T-cell (primary cell): ENCODE results near the gene PCDHB7. TPM values are rescaled to one million over a fixed set of nuclear protein-coding genes. Genes with fewer than 3 reads are reported as not detected.
A peak's percentile ranks its signal among the peaks of the same experiment; 100 is the strongest.
"Not testable (repeated sequence)": the region's sequence is repeated elsewhere in the genome, so short reads cannot be mapped to it uniquely, and the experiment has no call there.

ENCODE experiments used
- ATAC-seq, 4 experiments: fragments of 200-7000 bp in 3 of 4; fragments of 150-1000 bp in 1 of 4; cut with Tn5 transposase; replicated peaks in 1 of 4; 1 replicate in 3 of 4; 2 replicates in 1 of 4; pipeline ENCODE4 v1.10.0; 2021; ENCODE audit warnings: moderate library complexity in 3 of 4, mild to moderate bottlenecking in 2 of 4, moderate number of reproducible peaks in 1 of 4
- CTCF ChIA-PET, 2 donors: fragments of 300-600 bp; sonication (Branson Sonifier 250); formaldehyde crosslinking; loops; one replicate each; lab custom pipeline; 2022; ENCODE audit warnings: antibody characterized with exemption in 2 of 2; lab: Charles Lee
- POLR2A ChIA-PET, 2 donors: fragments of 300-600 bp; sonication (Branson Sonifier 250); formaldehyde crosslinking; loops; one replicate each; lab custom pipeline; 2022; ENCODE audit warnings: antibody characterized with exemption in 2 of 2; lab: Charles Lee
- DNase-seq, 35 experiments: peaks; one replicate each; pipeline versions ENCODE4 v3.0.0 to v3.0.0-alpha.2; 2013 to 2023
- H3K27ac ChIP-seq: one replicate; pipeline ENCODE4 v1.5.1; 2013; ENCODE audit warnings: low read length
- H3K27me3 ChIP-seq, 2 experiments: replicated peaks in 1 of 2; 1 replicate in 1 of 2; 2 replicates in 1 of 2; pipeline versions ENCODE4 v1.6.1 to v1.7.0; 2013; ENCODE audit warnings: low read length in 1 of 2, mixed read lengths in 1 of 2; ENCODE audit not compliant: control insufficient read depth in 2 of 2, insufficient read depth in 2 of 2; ENCODE audit errors: extremely low read depth in 1 of 2
- H3K36me3 ChIP-seq, 2 donors: 1 replicate in 1 of 2; 2 replicates in 1 of 2; pipeline versions ENCODE4 v1.6.1 to v1.7.0; 2013; ENCODE audit warnings: low read length in 1 of 2; ENCODE audit not compliant: control insufficient read depth in 2 of 2, insufficient read depth in 1 of 2; ENCODE audit errors: extremely low read depth in 1 of 2
- H3K4me1 ChIP-seq, 2 experiments: 1 replicate in 1 of 2; 2 replicates in 1 of 2; pipeline versions ENCODE4 v1.6.1 to v1.7.0; 2013; ENCODE audit warnings: low read length in 2 of 2, mixed read lengths in 1 of 2; ENCODE audit not compliant: insufficient read depth in 2 of 2, control insufficient read depth in 1 of 2; ENCODE audit errors: extremely low read depth in 1 of 2
- H3K4me3 ChIP-seq, 2 donors: 1 replicate in 1 of 2; 2 replicates in 1 of 2; pipeline versions ENCODE4 v1.5.1 to v1.7.0; 2013; ENCODE audit warnings: mild to moderate bottlenecking in 2 of 2, low read length in 1 of 2, moderate library complexity in 1 of 2; ENCODE audit not compliant: control insufficient read depth in 1 of 2; ENCODE audit errors: extremely low read depth in 1 of 2
- H3K9me3 ChIP-seq: 2 replicates; pipeline ENCODE4 v1.7.0; 2013
- H3K27ac Mint-ChIP-seq, 2 donors: one replicate each; pipeline ENCODE4 v1.8.0; 2020 to 2021; ENCODE audit warnings: mild to moderate bottlenecking in 2 of 2, mixed read lengths in 2 of 2
- H3K27me3 Mint-ChIP-seq, 2 donors: one replicate each; pipeline ENCODE4 v1.8.0; 2021 to 2022; ENCODE audit warnings: mixed read lengths in 2 of 2
- H3K36me3 Mint-ChIP-seq: one replicate; pipeline ENCODE4 v1.8.0; 2021; ENCODE audit warnings: mixed read lengths
- H3K4me1 Mint-ChIP-seq, 3 donors: one replicate each; pipeline ENCODE4 v1.8.0; 2020 to 2022; ENCODE audit warnings: mixed read lengths in 3 of 3, mild to moderate bottlenecking in 1 of 3
- H3K4me3 Mint-ChIP-seq, 3 donors: one replicate each; pipeline ENCODE4 v1.8.0; 2020 to 2022; ENCODE audit warnings: mild to moderate bottlenecking in 3 of 3, mixed read lengths in 3 of 3, moderate library complexity in 3 of 3
- H3K9me3 Mint-ChIP-seq, 3 donors: one replicate each; pipeline ENCODE4 v1.8.0; 2020 to 2022; ENCODE audit warnings: mixed read lengths in 3 of 3
- WGBS: methylation state at CpG from one replicate; pipeline ENCODE4 v1.1.5; 2013; ENCODE audit warnings: missing lambda C conversion rate; ENCODE audit not compliant: insufficient coverage; 5-methylcytosine and 5-hydroxymethylcytosine counted together
- total RNA-seq, 35 experiments: library from RNA in 6 of 35; stranded (reverse) in 6 of 35; fragments of 120-200 nt in 1 of 35; gene quantifications; one replicate each; pipeline versions ENCODE4 v1.2.1 to v1.2.4 and lab custom pipeline; 2013 to 2026

Gene PCDHB7
- total RNA-seq, 5 donors from 2014 or later (not counting 1 experiment from before 2014, with no cell fraction given) = not detected

DNA sequence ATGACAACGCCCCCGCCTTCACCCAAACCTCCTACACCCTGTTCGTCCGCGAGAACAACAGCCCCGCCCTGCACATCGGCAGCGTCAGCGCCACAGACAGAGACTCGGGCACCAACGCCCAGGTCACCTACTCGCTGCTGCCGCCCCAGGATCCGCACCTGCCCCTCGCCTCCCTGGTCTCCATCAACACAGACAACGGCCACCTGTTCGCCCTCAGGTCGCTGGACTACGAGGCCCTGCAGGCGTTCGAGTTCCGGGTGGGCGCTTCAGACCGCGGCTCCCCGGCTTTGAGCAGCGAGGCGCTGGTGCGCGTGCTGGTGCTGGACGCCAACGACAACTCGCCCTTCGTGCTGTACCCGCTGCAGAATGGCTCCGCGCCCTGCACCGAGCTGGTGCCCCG, 6.9 kb downstream of the PCDHB7 start:
- H3K4me1 Mint-ChIP-seq, H3K36me3 ChIP-seq, H3K27ac Mint-ChIP-seq, ATAC-seq, H3K36me3 Mint-ChIP-seq, POLR2A ChIA-PET, CTCF ChIA-PET, H3K4me3 Mint-ChIP-seq, DNase-seq, H3K4me1 ChIP-seq, H3K9me3 ChIP-seq, H3K27ac ChIP-seq, H3K4me3 ChIP-seq: not testable (repeated sequence)
- Mint-ChIP-seq H3K9me3 (peaks cover 7 to 12% (median 7%) of the 10 kb centered on the region in 3 donors), H3K27me3 (peaks cover 22 to 32% of the 10 kb centered on the region in 2 donors)
- H3K27me3 ChIP-seq = peaks cover 2 to 24% of the 10 kb centered on the region in 2 experiments
- WGBS = 53% methylated on average over 9 of the region's 39 CpGs

DNA sequence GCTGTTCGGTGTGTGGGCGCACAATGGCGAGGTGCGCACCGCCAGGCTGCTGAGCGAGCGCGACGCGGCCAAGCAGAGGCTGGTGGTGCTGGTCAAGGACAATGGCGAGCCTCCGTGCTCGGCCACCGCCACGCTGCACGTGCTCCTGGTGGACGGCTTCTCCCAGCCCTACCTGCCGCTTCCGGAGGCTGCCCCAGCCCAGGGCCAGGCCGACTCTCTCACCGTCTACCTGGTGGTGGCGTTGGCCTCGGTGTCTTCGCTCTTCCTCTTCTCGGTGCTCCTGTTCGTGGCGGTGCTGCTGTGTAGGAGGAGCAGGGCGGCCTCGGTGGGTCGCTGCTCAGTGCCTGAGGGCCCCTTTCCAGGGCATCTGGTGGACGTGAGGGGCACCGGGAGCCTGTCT, 7.4 kb downstream of the PCDHB7 start:
- H3K9me3 ChIP-seq, H3K4me3 Mint-ChIP-seq, H3K4me1 Mint-ChIP-seq, H3K36me3 ChIP-seq, DNase-seq, ATAC-seq, H3K27ac ChIP-seq, H3K4me1 ChIP-seq, H3K36me3 Mint-ChIP-seq, POLR2A ChIA-PET, H3K4me3 ChIP-seq, CTCF ChIA-PET: not testable (repeated sequence)
- H3K27me3 Mint-ChIP-seq = peaks cover 27 to 35% of the 10 kb centered on the region in 2 donors
- 44% methylated on average over 15 of the region's 32 CpGs for WGBS
- peaks cover 2 to 24% of the 10 kb centered on the region in 2 experiments for H3K27me3 ChIP-seq
- H3K27ac Mint-ChIP-seq = peak overlapping the region in 1 of 2 donors; percentile 52
- peaks cover 5 to 12% (median 8%) of the 10 kb centered on the region in 3 donors for H3K9me3 Mint-ChIP-seq

DNA sequence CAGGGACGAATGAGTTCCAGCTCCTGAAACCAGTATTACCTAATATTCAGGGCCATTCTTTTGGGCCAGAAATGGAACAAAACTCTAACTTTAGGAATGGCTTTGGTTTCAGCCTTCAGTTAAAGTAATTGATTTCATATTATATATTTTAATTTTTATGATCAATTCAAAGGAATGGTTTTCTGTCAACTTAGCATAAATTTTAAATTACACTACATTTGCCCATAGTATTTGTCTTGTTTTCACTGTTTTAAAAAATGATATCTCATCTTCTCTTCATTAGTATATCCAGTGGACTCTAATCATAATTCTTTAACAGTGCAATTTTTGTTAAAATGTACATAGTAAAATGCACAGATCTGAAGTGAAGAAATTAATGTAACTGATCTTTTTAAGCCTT, 7.9 kb downstream of the PCDHB7 start:
- Histone ChIP-seq H3K4me1 (no peaks in the 10 kb centered on the region), H3K9me3 (no peaks in the 10 kb centered on the region), H3K27ac (no peak overlapping the region), H3K4me3 (no peak overlapping the region), H3K36me3 (no peaks in the 10 kb centered on the region), H3K27me3 (peaks cover 2 to 23% of the 10 kb centered on the region in 2 experiments)
- Mint-ChIP-seq H3K9me3 (peaks cover 2 to 12% (median 12%) of the 10 kb centered on the region in 3 donors), H3K27ac (peak overlapping the region in 1 of 2 donors; percentile 52), H3K4me1 (peaks cover 0 to 2% (median 0%) of the 10 kb centered on the region in 3 donors), H3K27me3 (peaks cover 31 to 37% of the 10 kb centered on the region in 2 donors), H3K4me3 (no peak overlapping the region), H3K36me3 (peaks cover 4% of the 10 kb centered on the region)
- POLR2A ChIA-PET = no interaction called here
- CTCF ChIA-PET = no interaction called here
- no peak for ATAC-seq
- WGBS = 71% methylated on average over 1 of the region's 1 CpG
- no peak for DNase-seq

DNA sequence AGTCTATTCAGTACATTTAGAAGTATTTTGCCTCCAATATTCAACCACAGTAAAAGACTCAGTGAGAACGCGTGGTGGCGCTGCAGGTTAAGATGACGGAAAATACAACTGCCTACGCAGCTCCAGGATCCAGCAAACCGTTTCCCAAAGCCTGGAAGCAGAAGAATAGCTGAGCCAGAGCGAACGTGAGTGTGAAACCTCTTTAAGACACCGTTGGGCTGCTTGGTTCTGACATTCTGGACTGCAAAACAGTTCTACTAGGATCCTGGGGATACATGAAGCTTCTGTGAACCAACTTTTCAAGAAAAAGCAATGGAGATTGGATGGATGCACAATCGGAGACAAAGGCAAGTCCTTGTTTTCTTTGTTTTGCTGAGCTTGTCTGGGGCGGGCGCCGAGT, 9.8 kb downstream of the PCDHB7 start, which contains the start of gene PCDHB16:
TSS of gene PCDHB16 (plus strand) at position 140 of the 400 bp plus-strand sequence. CDS start at position 313, 173 bp downstream.
- no peak for ATAC-seq
- peaks cover 4% of the 10 kb centered on the region for H3K36me3 Mint-ChIP-seq
- WGBS = 14% methylated on average over 10 of the region's 13 CpGs

DNA sequence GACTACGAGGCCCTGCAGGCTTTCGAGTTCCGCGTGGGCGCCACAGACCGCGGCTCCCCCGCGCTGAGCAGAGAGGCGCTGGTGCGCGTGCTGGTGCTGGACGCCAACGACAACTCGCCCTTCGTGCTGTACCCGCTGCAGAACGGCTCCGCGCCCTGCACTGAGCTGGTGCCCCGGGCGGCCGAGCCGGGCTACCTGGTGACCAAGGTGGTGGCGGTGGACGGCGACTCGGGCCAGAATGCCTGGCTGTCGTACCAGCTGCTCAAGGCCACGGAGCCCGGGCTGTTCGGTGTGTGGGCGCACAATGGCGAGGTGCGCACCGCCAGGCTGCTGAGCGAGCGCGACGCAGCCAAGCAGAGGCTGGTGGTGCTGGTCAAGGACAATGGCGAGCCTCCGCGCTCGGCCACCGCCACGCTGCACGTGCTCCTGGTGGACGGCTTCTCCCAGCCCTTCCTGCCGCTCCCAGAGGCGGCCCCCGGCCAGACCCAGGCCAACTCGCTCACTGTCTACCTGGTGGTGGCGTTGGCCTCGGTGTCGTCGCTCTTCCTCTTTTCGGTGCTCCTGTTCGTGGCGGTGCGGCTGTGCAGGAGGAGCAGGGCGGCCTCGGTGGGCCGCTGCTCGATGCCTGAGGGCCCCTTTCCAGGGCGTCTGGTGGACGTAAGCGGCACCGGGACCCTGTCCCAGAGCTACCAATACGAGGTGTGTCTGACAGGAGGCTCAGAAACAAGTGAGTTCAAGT, 11.8 kb downstream of the PCDHB7 start:
- H3K27ac ChIP-seq, POLR2A ChIA-PET, H3K36me3 ChIP-seq, H3K4me1 ChIP-seq, DNase-seq, H3K4me3 ChIP-seq, H3K4me3 Mint-ChIP-seq, ATAC-seq, CTCF ChIA-PET, H3K9me3 ChIP-seq, H3K36me3 Mint-ChIP-seq, H3K27ac Mint-ChIP-seq: not testable (repeated sequence)
- peaks cover 5 to 27% of the 10 kb centered on the region in 2 experiments for H3K27me3 ChIP-seq
- 39% methylated on average over 21 of the region's 69 CpGs for WGBS
- peaks cover 10 to 19% (median 16%) of the 10 kb centered on the region in 3 donors for H3K9me3 Mint-ChIP-seq
- H3K27me3 Mint-ChIP-seq = peaks cover 56 to 62% of the 10 kb centered on the region in 2 donors
- H3K4me1 Mint-ChIP-seq = peaks cover 4 to 14% (median 7%) of the 10 kb centered on the region in 3 donors

More for the DNA sequence above, 9.8 kb downstream of the PCDHB7 start, which contains the start of gene PCDHB16:
- H3K9me3 ChIP-seq = no peaks in the 10 kb centered on the region
- peak in 1 of 35 experiments; percentile 7 for DNase-seq
- H3K4me3 Mint-ChIP-seq = no peak within 1 kb of the TSS
- no peak within 1 kb of the TSS for H3K4me3 ChIP-seq
- peaks cover 5 to 23% of the 10 kb centered on the region in 2 experiments for H3K27me3 ChIP-seq
- peaks cover 6 to 15% (median 12%) of the 10 kb centered on the region in 3 donors for H3K9me3 Mint-ChIP-seq
- ChIA-PET POLR2A (no interaction called here), CTCF (interaction anchor here in 1 of 2 donors (0.8 kb wide), 1 partner anchor 382 kb away, joined by 3 read pairs; no protein-coding TSS in a partner anchor)
- peak within 1 kb of the TSS in 1 of 2 donors; percentile 4 for H3K27ac Mint-ChIP-seq
- no peak within 1 kb of the TSS for H3K27ac ChIP-seq
- no peaks in the 10 kb centered on the region for H3K4me1 ChIP-seq
- H3K4me1 Mint-ChIP-seq = peaks cover 4 to 11% (median 7%) of the 10 kb centered on the region in 3 donors
- H3K27me3 Mint-ChIP-seq = peaks cover 45 to 50% of the 10 kb centered on the region in 2 donors
- H3K36me3 ChIP-seq = no peaks in the 10 kb centered on the region

DNA sequence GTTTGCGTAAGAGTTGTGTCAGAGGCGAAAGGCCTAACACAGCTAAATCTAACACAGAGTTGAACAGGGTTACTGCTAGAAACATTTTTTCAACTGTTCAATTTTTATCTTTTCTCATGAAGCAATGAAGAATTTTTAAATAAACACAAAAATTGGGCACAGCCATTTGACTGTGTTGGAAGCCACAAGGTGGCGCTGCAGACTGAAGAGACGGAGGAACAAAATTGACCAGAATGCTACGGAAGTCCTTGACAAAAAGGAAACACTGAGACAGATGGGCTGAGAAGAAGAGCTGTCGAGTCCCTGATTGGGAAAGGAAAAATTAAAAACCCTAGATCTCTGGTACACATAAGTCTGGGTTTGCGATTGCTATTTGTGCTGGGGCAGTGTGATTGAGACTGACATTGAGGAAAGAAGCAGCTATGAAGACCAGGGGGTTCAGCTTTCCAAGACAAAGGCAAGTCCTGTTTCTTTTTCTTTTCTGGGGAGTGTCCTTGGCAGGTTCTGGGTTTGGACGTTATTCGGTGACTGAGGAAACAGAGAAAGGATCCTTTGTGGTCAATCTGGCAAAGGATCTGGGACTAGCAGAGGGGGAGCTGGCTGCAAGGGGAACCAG, 14.6 kb downstream of the PCDHB7 start, which contains the start of gene PCDHB9:
TSS of gene PCDHB9 (plus strand) at position 265 of the 616 bp plus-strand sequence. CDS start at position 423, 158 bp downstream.
- Histone ChIP-seq H3K4me3 (no peak within 1 kb of the TSS), H3K4me1 (no peaks in the 10 kb centered on the region), H3K27ac (no peak within 1 kb of the TSS), H3K36me3 (no peaks in the 10 kb centered on the region), H3K9me3 (no peaks in the 10 kb centered on the region), H3K27me3 (peaks cover 8 to 26% of the 10 kb centered on the region in 2 experiments)
- Mint-ChIP-seq H3K36me3 (peaks cover 4% of the 10 kb centered on the region), H3K27me3 (peaks cover 65 to 72% of the 10 kb centered on the region in 2 donors), H3K4me3 (peak within 1 kb of the TSS; percentile 13 to 46 (median 42)), H3K4me1 (peaks cover 4 to 14% (median 7%) of the 10 kb centered on the region in 3 donors), H3K27ac (no peak within 1 kb of the TSS), H3K9me3 (peaks cover 16 to 21% (median 18%) of the 10 kb centered on the region in 3 donors)
- DNase-seq (peak in 14 of 35 experiments; percentile 5 to 45 (median 19)), ATAC-seq (no peak)
- WGBS = 9% methylated on average over 6 of the region's 9 CpGs
- ChIA-PET CTCF (interaction anchor here (1.0 to 1.3 kb wide), 2 partner anchors 10 to 377 kb away, joined by 3 to 6 read pairs; no protein-coding TSS in a partner anchor), POLR2A (no interaction called here)
